Activated T-helper 1 cell treated with anti-CD3 and anti-CD28 coated beads, Interleukin-12 subunit alpha, Interleukin-12 subunit beta, Interleukin-2, Interleukin-4 antibody, amounts not matched to agents 30 ng/mL and 10 ng/mL and 1 ng/mL, durations not matched to agents 14 hours and 24 hours and 36 hours (primary cell): ENCODE data around the gene KANSL3. TPM values are rescaled to one million over a fixed set of nuclear protein-coding genes. Genes with fewer than 3 reads are reported as not detected.
A peak's percentile ranks its signal among the peaks of the same experiment; 100 is the strongest.
"Not testable (repeated sequence)": the region's sequence is repeated elsewhere in the genome, so short reads cannot be mapped to it uniquely, and the experiment has no call there.

ENCODE experiments used
- DNase-seq: peaks from one replicate; pipeline ENCODE4 v3.0.0; 2021; ENCODE audit warnings: low spot score
- H3K27ac Mint-ChIP-seq: one replicate; pipeline ENCODE4 v1.8.0; 2021; ENCODE audit warnings: mild to moderate bottlenecking, mixed read lengths
- H3K27me3 Mint-ChIP-seq: one replicate; pipeline ENCODE4 v1.8.0; 2022; ENCODE audit warnings: mild to moderate bottlenecking, moderate library complexity, mixed read lengths; ENCODE audit not compliant: insufficient read depth
- H3K36me3 Mint-ChIP-seq: one replicate; pipeline ENCODE4 v1.8.0; 2021; ENCODE audit warnings: low read depth, mixed read lengths
- H3K4me1 Mint-ChIP-seq: one replicate; pipeline ENCODE4 v1.8.0; 2021; ENCODE audit warnings: low read depth, mixed read lengths
- H3K4me3 Mint-ChIP-seq: one replicate; pipeline ENCODE4 v1.8.0; 2021; ENCODE audit warnings: mild to moderate bottlenecking, moderate library complexity, mixed read lengths
- H3K9me3 Mint-ChIP-seq: one replicate; pipeline ENCODE4 v1.8.0; 2021; ENCODE audit warnings: mixed read lengths
- intact Hi-C: fragments of 100-400 bp; cut with micrococcal nuclease; formaldehyde crosslinking; loops from one replicate; pipeline ENCODE4 v1.15.1; 2024
- total RNA-seq: library from RNA; stranded (reverse); gene quantifications from 2 replicates; pipeline ENCODE4 v1.2.3, GENCODE V29; 2022

Gene KANSL3
- total RNA-seq, 1 donor from 2014 or later, result 55.0 TPM

DNA sequence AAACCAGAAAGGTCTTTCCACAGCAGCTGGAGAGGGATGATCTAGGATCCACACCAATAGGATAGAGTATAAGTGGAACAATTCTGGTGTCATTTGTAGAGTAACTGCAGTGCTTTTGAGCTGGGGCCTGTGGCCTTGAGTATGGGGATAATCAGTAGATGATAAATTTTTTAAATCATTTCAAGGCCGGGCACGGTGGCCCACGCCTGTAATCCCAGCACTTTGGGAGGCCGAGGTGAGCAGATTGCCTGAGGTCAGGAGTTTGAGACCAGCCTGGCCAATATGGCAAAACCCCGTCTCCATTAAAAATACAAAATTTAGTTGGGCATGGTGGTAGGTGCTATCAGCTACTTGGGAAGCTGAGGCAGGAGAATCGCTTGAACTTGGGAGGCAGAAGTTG lies 80.7 kb downstream of the KANSL3 start:
- peak overlapping the region; percentile 72 for H3K27ac Mint-ChIP-seq
- H3K4me3 Mint-ChIP-seq, H3K27me3 Mint-ChIP-seq, intact Hi-C loops, H3K36me3 Mint-ChIP-seq, DNase-seq, H3K9me3 Mint-ChIP-seq: not testable (repeated sequence)
- H3K4me1 Mint-ChIP-seq, result peaks cover 23% of the 10 kb centered on the region

DNA sequence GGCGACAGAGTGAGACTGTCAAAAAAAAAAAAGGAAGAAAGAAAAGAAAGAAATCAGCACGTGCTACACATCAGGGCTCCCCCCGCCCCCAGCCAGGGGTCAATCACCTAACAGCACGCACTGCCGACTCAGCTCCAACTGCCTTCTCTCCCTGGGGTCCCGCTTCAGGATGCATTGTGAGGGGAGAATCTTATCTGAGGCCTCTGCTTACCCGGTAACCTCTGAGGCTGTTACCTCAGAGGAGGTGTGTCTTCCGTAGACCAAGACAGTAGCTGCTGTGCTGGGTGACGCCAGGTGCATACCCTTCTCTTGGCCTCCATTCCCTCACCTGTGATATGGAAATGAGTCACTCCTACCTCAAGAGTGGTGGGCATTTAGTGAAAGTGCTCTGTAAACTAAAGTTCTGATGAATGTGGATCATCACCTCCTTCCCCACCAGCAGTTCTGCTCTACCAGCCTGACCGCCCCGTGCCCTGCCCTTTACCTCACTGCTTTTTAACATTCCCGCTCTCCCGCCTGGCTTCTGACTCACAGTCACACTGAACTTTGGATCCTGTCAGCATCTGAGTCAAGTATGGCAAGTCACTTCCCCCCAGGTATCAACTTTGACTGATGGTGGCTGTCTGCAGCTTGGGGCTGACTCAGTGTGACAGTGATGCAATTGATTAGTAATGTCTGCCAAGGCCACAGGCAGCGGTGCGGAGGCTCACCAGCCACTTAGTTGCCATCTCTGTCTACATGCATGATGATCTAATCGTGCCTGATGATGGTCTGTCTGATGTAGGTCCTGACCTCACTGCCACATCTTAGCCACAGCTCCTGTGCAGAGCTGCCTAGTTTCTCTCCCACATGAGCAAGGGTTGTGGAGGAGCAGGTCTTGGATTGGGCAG lies 81.4 kb downstream of the KANSL3 start:
- no peak overlapping the region for H3K4me3 Mint-ChIP-seq
- H3K9me3 Mint-ChIP-seq, result no peaks in the 10 kb centered on the region
- peaks cover 23% of the 10 kb centered on the region for H3K4me1 Mint-ChIP-seq
- H3K36me3 Mint-ChIP-seq, result peaks cover 12% of the 10 kb centered on the region
- H3K27me3 Mint-ChIP-seq, result no peaks in the 10 kb centered on the region
- peak overlapping the region; percentile 72 for H3K27ac Mint-ChIP-seq
- no peak for DNase-seq
- intact Hi-C loops, result no loop called here

DNA sequence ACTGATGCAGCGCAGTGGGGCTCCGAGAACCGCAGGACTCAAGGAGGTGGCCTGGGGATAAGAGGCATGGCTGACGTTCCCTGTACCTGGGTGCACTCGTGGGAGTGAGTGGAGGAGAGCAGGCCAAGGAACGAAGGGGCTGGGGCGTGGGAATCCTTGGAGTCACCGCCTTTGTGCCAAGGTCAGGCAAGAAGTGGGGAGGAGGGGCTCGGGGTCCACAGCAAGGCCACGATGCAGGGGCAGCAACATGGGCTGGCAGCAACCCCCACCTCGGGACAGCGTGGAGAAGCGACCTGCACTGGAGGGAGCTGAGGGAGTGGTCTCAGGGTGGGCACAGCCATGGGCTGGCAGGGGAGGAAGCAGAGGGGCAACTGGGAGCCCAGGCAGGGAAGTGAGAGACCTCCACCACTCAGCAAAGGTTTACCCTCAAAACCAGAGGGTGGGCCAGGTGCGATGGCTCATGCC lies 82.9 kb downstream of the KANSL3 start:
- H3K9me3 Mint-ChIP-seq, result no peaks in the 10 kb centered on the region
- DNase-seq, result no peak
- no peaks in the 10 kb centered on the region for H3K27me3 Mint-ChIP-seq
- no peak overlapping the region for H3K4me3 Mint-ChIP-seq
- H3K27ac Mint-ChIP-seq, result no peak overlapping the region
- peaks cover 23% of the 10 kb centered on the region for H3K4me1 Mint-ChIP-seq
- intact Hi-C loops, result no loop called here
- peaks cover 12% of the 10 kb centered on the region for H3K36me3 Mint-ChIP-seq

DNA sequence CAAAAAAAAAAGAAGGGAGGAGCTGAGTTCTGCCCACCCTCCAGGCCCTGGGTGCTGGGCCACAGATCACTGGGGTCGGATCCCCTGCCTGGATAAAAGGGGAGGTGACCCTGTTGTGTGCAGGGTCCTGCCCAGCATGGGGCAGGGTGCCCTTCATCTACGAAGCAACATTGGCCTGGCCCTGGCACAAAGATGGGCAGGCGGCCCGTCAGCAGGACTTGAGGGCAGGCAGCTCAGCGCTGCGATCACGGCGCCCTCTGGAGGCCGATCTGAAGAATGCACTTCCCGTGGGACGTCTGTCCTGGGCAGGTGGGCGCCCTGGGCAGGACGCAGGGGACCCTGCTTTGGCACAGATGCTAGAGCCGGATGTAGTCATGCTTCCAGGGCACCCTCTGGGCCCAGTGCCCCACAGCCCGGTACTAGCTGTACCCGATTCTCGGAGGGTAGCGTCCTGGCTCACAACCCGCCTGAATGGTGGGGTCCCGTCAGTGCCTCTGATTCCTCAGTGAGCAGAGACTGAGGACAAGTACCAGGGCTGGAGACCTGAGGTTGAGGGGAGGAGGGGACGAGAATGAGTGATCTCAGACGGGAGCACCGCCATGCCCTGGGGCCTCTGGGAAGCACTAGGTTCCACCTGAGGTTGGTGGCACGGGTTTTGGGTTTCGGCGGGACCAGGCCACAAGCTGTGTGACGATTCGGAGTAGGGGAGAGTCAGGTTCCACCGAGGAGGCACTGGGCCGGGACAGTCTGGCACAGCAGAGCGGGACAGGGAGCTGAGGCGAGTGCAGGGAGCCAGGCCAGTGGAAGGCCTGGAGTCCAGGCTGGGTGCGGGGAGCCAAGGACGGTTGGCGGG lies 83.6 kb downstream of the KANSL3 start:
- Mint-ChIP-seq H3K4me3 (no peak overlapping the region), H3K27ac (peak overlapping the region; percentile 34), H3K36me3 (peaks cover 16% of the 10 kb centered on the region), H3K27me3 (no peaks in the 10 kb centered on the region), H3K4me1 (peaks cover 23% of the 10 kb centered on the region), H3K9me3 (no peaks in the 10 kb centered on the region)
- intact Hi-C loops, result loop anchor here (1.0 to 5.0 kb wide), 4 partner anchors 16 to 208 kb away; partner anchors contain the start of genes CNNM4 and NEURL3
- peak; percentile 56 for DNase-seq

DNA sequence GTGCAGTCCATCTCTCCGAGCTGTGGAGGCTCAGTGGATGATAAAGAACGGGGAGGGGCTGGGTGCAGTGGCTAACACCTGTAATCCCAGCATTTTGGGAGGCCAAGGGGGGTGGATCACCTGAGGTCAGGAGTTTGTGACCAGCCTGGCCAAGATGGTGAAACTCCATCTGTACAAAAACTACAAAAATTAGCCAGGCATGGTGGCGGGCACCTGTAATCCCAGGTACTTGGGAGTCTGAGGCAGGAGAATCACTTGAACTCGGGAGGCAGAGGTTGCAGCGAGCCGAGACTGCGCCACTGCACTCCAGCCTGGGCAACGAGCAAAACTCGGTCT lies 84.2 kb downstream of the KANSL3 start:
- Mint-ChIP-seq H3K4me1 (peaks cover 23% of the 10 kb centered on the region), H3K36me3 (peaks cover 17% of the 10 kb centered on the region), H3K27ac (peak overlapping the region; percentile 34)
- H3K4me3 Mint-ChIP-seq, DNase-seq, H3K27me3 Mint-ChIP-seq, H3K9me3 Mint-ChIP-seq: not testable (repeated sequence)
- intact Hi-C loops, result loop anchor here (1.0 to 5.0 kb wide), 4 partner anchors 16 to 208 kb away; partner anchors contain the start of genes CNNM4 and NEURL3

DNA sequence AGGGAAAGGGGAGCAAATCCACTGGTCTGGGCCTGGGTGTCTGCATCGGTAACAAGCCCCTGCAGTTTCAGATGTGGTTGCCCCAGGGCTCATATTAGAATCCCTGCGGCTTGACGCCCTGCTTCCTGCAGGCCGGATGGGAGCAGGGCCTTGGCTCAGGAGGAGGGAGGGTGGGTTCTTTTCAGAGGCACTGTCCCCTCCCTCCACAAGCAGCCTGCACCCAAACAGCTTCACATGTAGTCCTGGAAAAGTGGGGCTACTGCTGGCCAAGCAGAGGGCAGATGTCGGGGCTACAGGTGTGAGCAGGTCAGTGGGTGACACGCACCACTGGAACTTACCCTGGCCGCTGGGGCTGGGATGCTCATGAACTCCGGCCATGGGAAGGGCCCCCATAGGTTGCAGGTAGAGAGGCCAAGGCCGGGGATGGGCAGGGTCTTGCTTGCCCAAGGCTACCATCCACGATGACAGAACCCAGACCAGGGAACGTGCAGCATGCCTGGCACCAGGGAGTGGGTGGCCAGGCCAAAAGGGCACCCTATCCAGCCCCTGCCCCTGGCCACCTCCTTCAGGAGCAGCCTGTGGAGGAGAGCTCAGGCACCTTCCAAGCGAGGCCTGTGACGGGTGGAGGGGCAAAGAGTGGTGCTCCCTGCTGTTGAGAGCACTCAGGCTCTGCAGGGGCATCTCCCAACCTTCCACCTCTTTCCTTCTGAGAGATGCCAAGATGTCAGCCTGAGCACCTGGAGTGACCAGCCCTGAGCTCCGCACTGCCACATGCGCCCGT lies 84.7 kb downstream of the KANSL3 start:
- DNase-seq, result no peak
- peak overlapping the region; percentile 34 for H3K27ac Mint-ChIP-seq
- intact Hi-C loops, result loop anchor here (5.0 kb wide), 2 partner anchors 46 to 209 kb away; partner anchors contain the start of genes CNNM4 and NEURL3
- H3K4me1 Mint-ChIP-seq, result peaks cover 23% of the 10 kb centered on the region
- no peaks in the 10 kb centered on the region for H3K27me3 Mint-ChIP-seq
- no peaks in the 10 kb centered on the region for H3K9me3 Mint-ChIP-seq
- H3K4me3 Mint-ChIP-seq, result no peak overlapping the region
- H3K36me3 Mint-ChIP-seq, result peaks cover 17% of the 10 kb centered on the region

DNA sequence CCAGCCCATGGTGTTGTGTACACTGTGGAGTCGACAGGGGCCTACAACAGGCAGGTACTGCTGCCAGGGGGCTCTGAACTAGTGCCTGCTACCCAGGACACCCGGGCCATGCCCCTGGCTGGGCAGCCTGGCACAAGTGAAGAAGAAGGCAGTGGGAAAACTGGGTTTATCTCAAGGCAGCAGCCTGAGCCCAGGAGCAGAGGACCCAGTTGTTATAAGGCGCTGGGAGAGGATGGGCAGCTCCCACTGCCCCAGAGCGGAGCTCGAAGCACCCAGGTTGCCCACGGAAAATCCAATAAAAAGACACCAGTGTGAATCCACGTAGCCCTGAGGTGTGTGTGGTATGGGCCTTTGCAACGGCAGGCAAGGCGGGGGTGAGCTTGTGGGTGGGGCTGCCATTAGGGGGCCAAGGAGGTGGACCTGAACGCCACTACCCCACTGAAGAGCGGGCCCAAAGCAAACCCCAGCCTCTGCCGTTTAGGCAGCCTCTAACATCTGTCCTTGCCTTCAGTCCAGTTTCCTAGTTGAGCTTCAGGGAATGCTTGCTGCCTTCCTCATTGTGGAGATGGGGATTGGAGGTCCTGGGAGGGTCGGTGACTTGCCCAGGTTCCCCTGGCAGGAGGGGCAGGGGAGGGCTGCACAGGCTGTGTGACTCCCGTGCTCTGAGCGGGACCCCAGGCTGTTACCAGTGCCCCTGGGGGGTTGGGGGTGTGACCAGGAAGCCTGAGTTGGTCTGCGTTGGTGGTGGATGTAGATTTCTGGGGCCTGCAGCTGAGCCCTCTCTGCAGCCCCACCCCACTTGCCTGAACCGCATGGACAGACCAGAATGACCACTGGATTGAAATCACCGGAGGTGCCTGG lies 85.6 kb downstream of the KANSL3 start:
- DNase-seq, result no peak
- Mint-ChIP-seq H3K4me3 (no peak overlapping the region), H3K4me1 (peaks cover 26% of the 10 kb centered on the region), H3K36me3 (peaks cover 21% of the 10 kb centered on the region), H3K27me3 (no peaks in the 10 kb centered on the region), H3K27ac (no peak overlapping the region), H3K9me3 (no peaks in the 10 kb centered on the region)
- intact Hi-C loops, result loop anchor here (5.0 kb wide), 2 partner anchors 45 to 210 kb away; partner anchors contain the start of genes CNNM4 and NEURL3

DNA sequence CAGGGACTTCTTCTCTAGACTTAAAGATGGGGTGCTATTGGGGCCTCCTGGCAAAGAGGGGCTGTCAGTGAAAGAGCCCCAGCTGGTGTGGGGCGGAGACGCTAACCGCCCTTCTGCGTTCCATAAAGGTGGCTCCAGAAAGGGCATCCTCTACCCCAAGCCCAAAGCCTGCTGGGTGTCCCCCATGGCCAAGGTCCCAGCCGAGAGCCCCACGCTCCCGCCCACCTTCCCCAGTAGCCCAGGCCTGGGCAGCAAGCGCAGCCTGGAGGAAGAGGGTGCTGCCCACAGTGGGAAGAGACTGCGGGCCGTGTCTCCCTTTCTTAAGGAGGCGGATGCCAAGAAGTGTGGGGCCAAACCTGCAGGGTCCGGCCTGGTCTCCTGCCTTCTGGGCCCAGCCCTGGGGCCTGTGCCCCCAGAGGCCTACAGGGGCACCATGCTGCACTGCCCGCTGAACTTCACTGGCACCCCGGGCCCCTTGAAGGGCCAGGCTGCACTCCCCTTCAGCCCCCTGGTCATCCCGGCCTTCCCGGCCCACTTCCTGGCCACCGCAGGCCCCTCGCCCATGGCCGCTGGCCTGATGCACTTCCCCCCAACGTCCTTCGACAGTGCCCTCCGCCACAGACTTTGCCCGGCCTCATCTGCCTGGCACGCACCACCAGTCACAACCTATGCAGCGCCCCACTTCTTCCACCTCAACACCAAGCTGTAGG lies 86.4 kb downstream of the KANSL3 start:
- peaks cover 27% of the 10 kb centered on the region for H3K36me3 Mint-ChIP-seq
- H3K9me3 Mint-ChIP-seq, result no peaks in the 10 kb centered on the region
- no peak overlapping the region for H3K27ac Mint-ChIP-seq
- H3K4me1 Mint-ChIP-seq, result peaks cover 28% of the 10 kb centered on the region
- DNase-seq, result no peak
- no peak overlapping the region for H3K4me3 Mint-ChIP-seq
- no peaks in the 10 kb centered on the region for H3K27me3 Mint-ChIP-seq
- intact Hi-C loops, result loop anchor here (5.0 kb wide), 2 partner anchors 44 to 211 kb away; partner anchors contain the start of genes CNNM4 and NEURL3

DNA sequence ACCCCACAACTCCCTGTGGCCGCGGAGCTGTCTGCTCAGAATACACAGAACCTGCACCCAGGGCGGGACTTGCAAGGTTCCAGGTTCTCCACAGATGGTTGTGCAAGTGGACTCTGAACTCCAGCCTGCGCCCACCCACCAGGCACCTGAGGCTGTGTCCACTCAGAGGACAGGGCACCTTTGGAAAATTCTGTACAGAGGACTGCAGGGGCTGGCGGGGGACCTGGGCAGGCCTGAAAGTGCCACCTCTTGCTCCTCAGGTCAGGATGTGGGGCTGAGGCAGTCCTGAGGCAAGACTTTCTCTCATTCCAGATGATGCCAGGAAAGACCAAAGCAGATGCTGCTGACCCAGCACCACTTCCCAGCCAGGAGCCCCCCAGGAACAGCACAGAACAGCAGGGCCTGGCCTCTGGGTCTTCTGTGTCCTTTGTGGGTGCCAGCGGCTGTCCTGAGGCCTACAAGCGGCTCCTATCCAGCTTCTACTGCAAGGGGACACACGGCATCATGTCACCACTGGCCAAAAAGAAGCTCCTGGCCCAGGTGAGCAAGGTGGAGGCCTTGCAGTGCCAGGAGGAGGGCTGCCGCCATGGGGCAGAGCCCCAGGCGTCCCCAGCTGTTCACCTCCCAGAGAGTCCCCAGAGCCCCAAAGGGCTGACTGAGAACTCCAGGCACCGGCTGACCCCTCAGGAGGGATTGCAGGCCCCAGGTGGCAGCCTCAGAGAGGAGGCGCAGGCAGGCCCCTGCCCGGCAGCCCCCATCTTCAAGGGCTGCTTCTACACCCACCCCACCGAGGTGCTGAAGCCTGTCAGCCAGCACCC lies 87.1 kb downstream of the KANSL3 start:
- Mint-ChIP-seq H3K9me3 (no peaks in the 10 kb centered on the region), H3K36me3 (peaks cover 35% of the 10 kb centered on the region), H3K27ac (no peak overlapping the region), H3K4me3 (no peak overlapping the region), H3K27me3 (no peaks in the 10 kb centered on the region), H3K4me1 (peaks cover 32% of the 10 kb centered on the region)
- intact Hi-C loops, result loop anchor here (5.0 kb wide), 2 partner anchors 44 to 211 kb away; partner anchors contain the start of genes CNNM4 and NEURL3
- no peak for DNase-seq

DNA sequence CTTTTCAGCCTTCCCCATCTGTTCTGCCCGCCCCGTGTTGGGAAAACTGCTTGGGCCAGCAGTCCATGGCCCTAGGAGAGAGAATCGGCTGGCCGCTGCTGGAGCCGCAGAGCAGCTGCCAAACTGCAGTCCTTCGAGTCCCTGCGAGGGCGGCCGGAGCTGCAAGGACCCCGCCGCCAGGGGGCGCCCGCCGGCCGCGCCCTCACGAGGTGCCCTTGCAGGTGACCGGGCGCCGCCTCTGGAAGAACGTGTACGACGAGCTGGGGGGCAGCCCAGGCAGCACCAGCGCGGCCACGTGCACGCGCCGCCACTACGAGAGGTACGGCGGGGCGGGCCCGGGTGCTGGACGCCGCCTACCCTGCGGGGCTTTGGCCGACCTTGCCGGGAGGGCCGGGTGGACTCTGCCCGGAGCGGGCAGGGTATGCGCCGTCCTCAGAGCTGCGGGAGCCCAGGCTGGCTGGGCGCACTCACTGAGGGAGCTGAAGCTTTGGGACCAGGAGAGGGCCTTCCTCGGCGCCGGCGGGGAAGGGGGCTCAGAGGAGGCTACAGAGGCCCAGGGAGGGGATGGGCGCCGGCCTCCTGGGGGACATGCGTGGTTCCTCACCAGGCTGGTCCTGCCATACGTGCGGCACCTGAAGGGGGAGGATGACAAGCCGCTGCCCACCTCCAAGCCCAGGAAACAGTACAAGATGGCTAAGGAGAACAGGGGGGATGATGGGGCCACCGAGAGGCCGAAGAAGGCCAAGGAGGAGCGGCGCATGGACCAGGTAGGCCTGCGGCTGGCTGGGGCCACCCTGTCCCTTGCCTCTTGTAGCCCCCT lies 87.9 kb downstream of the KANSL3 start:
- intact Hi-C loops, result loop anchor here (5.0 kb wide), 2 partner anchors 43 to 212 kb away; partner anchors contain the start of genes CNNM4 and NEURL3
- Mint-ChIP-seq H3K27me3 (no peaks in the 10 kb centered on the region), H3K27ac (no peak overlapping the region), H3K4me3 (no peak overlapping the region), H3K9me3 (no peaks in the 10 kb centered on the region), H3K36me3 (peaks cover 42% of the 10 kb centered on the region), H3K4me1 (peaks cover 39% of the 10 kb centered on the region)
- no peak for DNase-seq
